ENCODE measurements around the gene HADHA.
A peak's percentile ranks its signal among the peaks of the same experiment; 100 is the strongest.

HADHA gene

DNA sequence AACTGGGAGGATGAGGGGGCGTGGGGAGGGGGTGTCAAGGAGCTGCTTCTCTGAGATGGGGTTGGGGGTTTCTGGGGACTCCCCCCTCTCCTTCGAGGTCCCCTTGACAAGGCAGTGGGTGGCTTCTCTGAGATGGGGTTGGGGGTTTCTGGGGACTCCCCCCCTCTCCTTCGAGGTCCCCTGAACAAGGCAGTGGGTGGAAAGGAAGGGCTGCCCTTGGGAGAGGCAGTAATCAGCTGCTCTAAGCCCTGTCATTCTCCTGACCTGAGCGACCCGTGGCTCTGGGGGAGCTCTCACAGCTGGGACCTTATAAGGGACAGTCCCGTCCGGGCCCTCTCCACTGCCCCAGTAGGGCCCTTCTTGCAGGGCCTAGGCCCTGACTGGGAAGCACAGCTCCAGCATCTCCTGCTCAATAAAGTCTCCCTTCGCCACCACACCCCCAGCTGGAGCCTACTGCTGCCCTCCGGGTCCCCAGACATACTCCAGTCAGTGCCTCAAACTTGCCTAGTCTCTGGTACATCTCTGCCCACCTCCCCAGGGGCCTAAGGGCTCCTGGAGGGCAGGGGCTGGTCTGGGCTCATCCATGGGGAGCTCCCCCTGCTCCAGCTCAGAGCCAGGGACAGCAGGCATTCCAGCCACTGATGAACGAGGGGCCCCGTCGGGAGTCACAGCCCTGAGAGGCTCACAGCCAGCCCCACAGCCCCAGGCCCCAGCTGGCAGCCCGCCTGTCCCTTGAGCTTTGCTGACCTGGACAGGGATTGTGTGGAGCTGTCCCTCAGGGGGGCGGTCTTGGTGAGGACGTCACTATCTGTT is 68.8 kb downstream of the HADHA start:
- TF ChIP-seq, protein P1, sequence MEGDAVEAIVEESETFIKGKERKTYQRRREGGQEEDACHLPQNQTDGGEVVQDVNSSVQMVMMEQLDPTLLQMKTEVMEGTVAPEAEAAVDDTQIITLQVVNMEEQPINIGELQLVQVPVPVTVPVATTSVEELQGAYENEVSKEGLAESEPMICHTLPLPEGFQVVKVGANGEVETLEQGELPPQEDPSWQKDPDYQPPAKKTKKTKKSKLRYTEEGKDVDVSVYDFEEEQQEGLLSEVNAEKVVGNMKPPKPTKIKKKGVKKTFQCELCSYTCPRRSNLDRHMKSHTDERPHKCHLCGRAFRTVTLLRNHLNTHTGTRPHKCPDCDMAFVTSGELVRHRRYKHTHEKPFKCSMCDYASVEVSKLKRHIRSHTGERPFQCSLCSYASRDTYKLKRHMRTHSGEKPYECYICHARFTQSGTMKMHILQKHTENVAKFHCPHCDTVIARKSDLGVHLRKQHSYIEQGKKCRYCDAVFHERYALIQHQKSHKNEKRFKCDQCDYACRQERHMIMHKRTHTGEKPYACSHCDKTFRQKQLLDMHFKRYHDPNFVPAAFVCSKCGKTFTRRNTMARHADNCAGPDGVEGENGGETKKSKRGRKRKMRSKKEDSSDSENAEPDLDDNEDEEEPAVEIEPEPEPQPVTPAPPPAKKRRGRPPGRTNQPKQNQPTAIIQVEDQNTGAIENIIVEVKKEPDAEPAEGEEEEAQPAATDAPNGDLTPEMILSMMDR (conservative IDR thresholded peaks at IDR 0.05; ENCODE audit: low read depth, low read length), result no peak
- DNase-seq (ENCODE audit: low read depth), result no peak
- no peak overlapping the region for H3K4me3 ChIP-seq (ENCODE audit: low read depth, low read length)

DNA sequence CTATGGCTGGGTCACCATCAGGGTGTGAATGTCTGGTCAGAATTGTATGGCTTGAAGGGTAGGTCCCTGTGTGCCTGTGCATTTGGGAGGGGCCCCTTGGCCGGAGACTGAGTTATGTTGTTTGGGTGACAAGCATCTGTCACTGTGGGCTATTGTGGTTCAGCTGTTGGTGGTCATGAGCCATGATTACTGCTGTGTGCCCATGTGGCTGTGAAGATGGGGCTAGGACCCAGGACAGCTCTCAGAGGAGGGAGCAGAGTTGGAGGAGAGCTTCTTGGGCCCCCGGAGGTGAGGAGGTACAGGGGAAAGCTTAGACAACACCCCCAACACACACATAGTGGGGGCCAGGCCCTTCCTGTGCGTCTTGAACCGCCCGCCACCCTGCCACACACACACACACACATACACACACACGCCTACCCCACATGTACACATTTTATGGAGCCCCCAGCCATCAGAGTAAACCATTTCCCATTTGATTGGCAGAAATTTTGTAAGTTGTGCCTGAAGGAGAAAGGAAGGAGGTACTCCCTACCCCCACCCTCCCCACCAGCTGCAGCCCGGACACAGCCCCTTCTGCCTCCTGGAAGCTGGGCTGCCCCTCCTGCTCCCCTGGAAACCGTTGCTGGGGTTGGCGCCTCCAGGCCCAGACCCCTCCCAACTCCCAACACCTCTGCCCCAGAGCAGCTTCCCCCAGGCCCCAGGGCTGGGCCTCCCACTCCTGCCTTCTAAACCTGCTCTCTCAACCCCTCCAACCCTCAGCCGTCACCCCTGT is 69.6 kb downstream of the HADHA start:
- no peak for DNase-seq (ENCODE audit: low read depth)
- no peak overlapping the region for H3K4me3 ChIP-seq (ENCODE audit: low read depth, low read length)
- TF ChIP-seq, protein P1 (conservative IDR thresholded peaks at IDR 0.05; ENCODE audit: low read depth, low read length), result no peak

DNA sequence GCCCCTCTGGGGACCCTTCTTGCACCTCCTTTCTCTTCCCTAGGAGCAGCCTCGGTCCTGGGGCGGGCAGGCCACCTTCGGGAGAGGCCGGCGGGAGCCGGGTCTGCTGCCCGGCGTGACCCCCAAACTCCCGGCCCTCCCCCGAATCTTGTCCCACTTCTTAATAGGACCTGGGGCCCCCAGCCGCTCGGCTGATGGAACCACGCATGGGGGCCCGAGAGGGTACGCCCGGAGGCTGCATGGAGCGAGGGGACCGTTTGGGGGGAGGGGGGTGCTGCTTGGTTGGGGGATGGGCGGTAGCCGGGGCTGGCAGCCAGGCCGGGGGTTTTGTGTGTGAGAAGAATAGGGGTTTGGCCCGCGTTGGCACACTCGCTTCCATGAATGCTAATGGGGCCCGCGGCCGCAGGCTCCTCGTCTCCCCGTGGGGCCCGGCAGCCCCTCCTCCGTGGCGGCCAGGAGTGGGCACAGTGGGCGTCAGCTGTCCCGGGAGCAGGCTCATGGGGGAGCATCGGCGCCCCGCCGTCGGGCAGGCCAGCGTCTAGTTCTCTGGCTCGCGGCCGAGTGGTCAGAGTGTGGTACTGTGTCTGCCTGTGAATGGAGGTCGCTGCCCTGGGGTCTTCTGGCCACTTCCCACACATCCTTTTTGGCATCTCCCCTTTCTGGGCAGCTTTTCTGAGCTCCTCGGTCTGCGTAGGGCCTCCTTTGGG is 70.5 kb downstream of the HADHA start:
- TF ChIP-seq, protein P1 (conservative IDR thresholded peaks at IDR 0.05; ENCODE audit: low read depth, low read length), result no peak
- no peak overlapping the region for H3K4me3 ChIP-seq (ENCODE audit: low read depth, low read length)

DNA sequence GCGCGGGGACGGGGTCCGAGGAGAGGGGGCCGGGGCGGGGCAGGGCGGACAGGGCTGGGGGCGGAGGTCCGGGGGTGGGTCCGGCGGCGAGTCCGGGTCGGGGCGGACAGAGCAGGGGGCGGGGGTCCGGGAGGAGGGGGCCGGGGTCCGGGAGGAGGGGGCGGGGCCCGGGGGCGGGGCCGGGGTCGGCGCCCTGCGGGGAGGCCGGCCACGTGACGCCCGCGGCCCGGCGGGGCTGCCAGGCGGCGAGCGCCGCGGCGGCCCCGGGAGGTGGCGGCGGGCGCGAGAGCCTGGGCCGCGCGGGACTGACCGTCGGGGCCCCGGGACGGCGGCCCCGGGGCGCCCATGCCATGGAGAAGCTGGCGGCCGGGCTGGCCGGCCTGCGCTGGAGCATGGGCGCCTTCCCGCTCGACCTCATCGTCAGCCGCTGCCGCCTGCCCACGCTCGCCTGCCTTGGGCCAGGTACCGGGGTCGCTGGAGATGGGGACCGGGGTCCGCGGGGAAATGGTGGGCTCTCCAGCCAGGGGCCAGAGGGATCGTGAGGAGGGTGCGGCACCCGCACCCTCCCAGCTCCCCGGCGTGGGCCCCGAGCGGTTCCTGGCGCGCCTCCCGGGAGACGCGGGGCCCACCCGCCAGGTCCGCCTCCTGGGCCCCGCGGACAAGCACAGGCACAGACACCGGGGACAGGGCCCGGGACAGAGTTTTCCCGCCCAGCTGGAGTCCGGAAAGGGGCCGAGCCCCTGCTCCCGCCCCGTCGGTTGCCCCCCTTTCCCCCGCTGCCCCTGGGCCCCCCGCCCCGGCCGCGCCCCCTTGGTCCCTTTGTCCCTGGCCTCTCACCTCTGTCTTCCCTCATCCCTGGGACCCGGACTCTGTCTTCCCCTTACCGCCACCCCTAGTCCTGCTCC is 71.3 kb downstream of the HADHA start, which contains the start of gene GAREM2:
TSS of gene GAREM2 (plus strand) at position 218 of the 905 bp plus-strand sequence. CDS start at position 351, 133 bp downstream.
- H3K4me3 ChIP-seq (ENCODE audit: low read depth, low read length), result peak within 1 kb of the TSS; percentile 41
- TF ChIP-seq, protein P1 (conservative IDR thresholded peaks at IDR 0.05; ENCODE audit: low read depth, low read length), result no peak
- no peak for DNase-seq (ENCODE audit: low read depth)

More for the DNA sequence above, 70.5 kb downstream of the HADHA start:
- no peak for DNase-seq (ENCODE audit: low read depth)

DNA sequence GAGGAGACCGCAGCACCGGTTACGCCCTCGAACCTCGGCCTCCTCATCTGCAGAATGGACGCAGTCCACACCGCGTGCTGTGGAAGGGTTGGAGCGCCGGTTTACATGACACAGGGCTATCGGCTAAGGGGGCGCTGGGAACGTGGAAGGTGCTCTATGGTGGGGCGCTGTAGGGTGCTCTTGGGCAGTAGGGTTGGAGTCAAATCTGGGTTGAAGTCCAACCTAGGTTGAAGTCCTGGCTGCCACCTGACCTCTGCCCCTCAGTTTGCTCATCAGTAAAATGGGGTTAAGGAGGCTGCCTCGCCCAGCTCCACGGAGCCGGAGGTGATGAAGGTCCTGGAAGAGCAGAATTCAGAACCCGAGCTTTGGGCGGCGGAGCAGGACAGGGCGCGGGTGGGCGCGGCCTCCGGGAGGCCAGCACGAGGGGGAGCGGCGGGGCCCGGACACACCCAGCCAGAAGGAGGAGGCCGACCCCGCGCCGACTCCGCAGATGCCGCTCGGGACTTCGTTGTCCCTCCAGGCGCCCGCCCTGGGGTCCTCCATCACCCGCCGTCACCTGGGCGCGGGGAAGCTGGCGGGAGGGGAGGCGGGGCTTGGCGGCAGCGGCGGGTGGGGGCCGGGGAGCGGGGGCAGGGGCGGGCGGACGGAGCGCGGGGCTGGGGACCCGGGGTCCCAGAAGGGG is 72.1 kb downstream of the HADHA start:
- TF ChIP-seq, protein P1 (conservative IDR thresholded peaks at IDR 0.05; ENCODE audit: low read depth, low read length), result no peak
- peak overlapping the region; percentile 21 for H3K4me3 ChIP-seq (ENCODE audit: low read depth, low read length)
- DNase-seq (ENCODE audit: low read depth), result no peak

Measured in choroid plexus epithelial cell (primary cell).